Measurements from ENCODE around the gene ABCA12.

GRCh38 chr2:215145611-215146010, 7.2 kb upstream of the ABCA12 start:
- TF ChIP-seq CTCF (IDR thresholded peaks at IDR 0.05) (no peak), POLR2A (IDR thresholded peaks at IDR 0.05; ENCODE audit: low read depth) (no peak), POLR2AphosphoS5 (IDR thresholded peaks at IDR 0.05) (no peak)

Data from esophagus muscularis mucosa (tissue), 3 donors.